ENCODE measurements around the gene ADCY10. TPM values are rescaled to one million over a fixed set of nuclear protein-coding genes. Genes with fewer than 3 reads are reported as not detected.

Gene ADCY10
- total RNA-seq, 2 donors from 2014 or later, result 0.35 TPM; not detected in 1

GRCh38 chr1:167777269-167777650, 136.7 kb downstream of the ADCY10 start:
- Histone ChIP-seq H3K4me1 (no peaks in the 10 kb centered on the region), H3K27me3 (no peaks in the 10 kb centered on the region), H3K27ac (no peak overlapping the region), H3K9me3 (peaks cover 0 to 6% of the 10 kb centered on the region in 2 donors), H3K4me3 (no peak overlapping the region), H3K36me3 (peaks cover 23% of the 10 kb centered on the region)
- no peak for TF ChIP-seq CTCF (IDR thresholded peaks at IDR 0.05)
- DNase-seq (ENCODE audit: low spot score), result no peak

- no peaks in the 10 kb centered on the region for H3K27me3 ChIP-seq
- H3K27ac ChIP-seq, result no peak overlapping the region
- H3K4me3 ChIP-seq, result no peak overlapping the region
- peaks cover 0 to 6% of the 10 kb centered on the region in 2 donors for H3K9me3 ChIP-seq
- DNase-seq (ENCODE audit: low spot score), result no peak
- H3K36me3 ChIP-seq, result peaks cover 25% of the 10 kb centered on the region
- TF ChIP-seq CTCF (IDR thresholded peaks at IDR 0.05), result no peak
- no peaks in the 10 kb centered on the region for H3K4me1 ChIP-seq
These were observed 137.2 kb downstream of the ADCY10 start for GRCh38 chr1:167776616-167777268.

- Histone ChIP-seq H3K27me3 (no peaks in the 10 kb centered on the region), H3K4me1 (no peaks in the 10 kb centered on the region), H3K9me3 (peaks cover 0 to 1% of the 10 kb centered on the region in 2 donors), H3K4me3 (no peak overlapping the region), H3K36me3 (peaks cover 28% of the 10 kb centered on the region), H3K27ac (no peak overlapping the region)
- no peak for TF ChIP-seq CTCF (IDR thresholded peaks at IDR 0.05)
- no peak for DNase-seq (ENCODE audit: low spot score)
These were observed 137.8 kb downstream of the ADCY10 start for GRCh38 chr1:167776151-167776550.

GRCh38 chr1:167775178-167775577, 138.8 kb downstream of the ADCY10 start:
- no peaks in the 10 kb centered on the region for H3K4me1 ChIP-seq
- no peak for TF ChIP-seq CTCF (IDR thresholded peaks at IDR 0.05)
- no peaks in the 10 kb centered on the region for H3K9me3 ChIP-seq
- DNase-seq (ENCODE audit: low spot score), result no peak
- H3K36me3 ChIP-seq, result peaks cover 25% of the 10 kb centered on the region
- H3K4me3 ChIP-seq, result no peak overlapping the region
- H3K27me3 ChIP-seq, result no peaks in the 10 kb centered on the region
- H3K27ac ChIP-seq, result no peak overlapping the region

GRCh38 chr1:167774710-167775109, 139.2 kb downstream of the ADCY10 start:
- DNase-seq (ENCODE audit: low spot score), result no peak
- H3K27me3 ChIP-seq, result no peaks in the 10 kb centered on the region
- no peak overlapping the region for H3K27ac ChIP-seq
- no peak for TF ChIP-seq CTCF (IDR thresholded peaks at IDR 0.05)
- H3K4me3 ChIP-seq, result no peak overlapping the region
- H3K9me3 ChIP-seq, result no peaks in the 10 kb centered on the region
- H3K4me1 ChIP-seq, result no peaks in the 10 kb centered on the region
- H3K36me3 ChIP-seq, result peaks cover 27% of the 10 kb centered on the region

- Histone ChIP-seq H3K4me1 (no peaks in the 10 kb centered on the region), H3K27ac (no peak overlapping the region), H3K27me3 (no peaks in the 10 kb centered on the region), H3K9me3 (no peaks in the 10 kb centered on the region), H3K36me3 (peaks cover 34% of the 10 kb centered on the region), H3K4me3 (no peak overlapping the region)
- no peak for DNase-seq (ENCODE audit: low spot score)
- no peak for TF ChIP-seq CTCF (IDR thresholded peaks at IDR 0.05)
These were observed 140.4 kb downstream of the ADCY10 start for GRCh38 chr1:167773516-167773915.

Data from right atrium auricular region (tissue), 2 donors.